Ascending aorta (tissue), 2 donors: ENCODE results near the gene ZCCHC14. TPM values are rescaled to one million over a fixed set of nuclear protein-coding genes. Genes with fewer than 3 reads are reported as not detected.
"Not testable (repeated sequence)": the region's sequence is repeated elsewhere in the genome, so short reads cannot be mapped to it uniquely, and the experiment has no call there.

Source experiments
- DNase-seq, 2 donors: peaks; one replicate each; pipeline ENCODE4 v3.0.0-alpha.2; 2019; ENCODE audit warnings: low spot score in 2 of 2
- H3K27ac ChIP-seq, 2 donors: fragments of 200-600 bp; sonication (generic); one replicate each; pipeline ENCODE4 v1.5.1; 2016 to 2017; ENCODE audit warnings: mild to moderate bottlenecking in 1 of 2
- H3K27me3 ChIP-seq: fragments of 200-600 bp; sonication (generic); one replicate; pipeline ENCODE4 v1.5.1; 2017
- H3K36me3 ChIP-seq, 2 donors: fragments of 200-600 bp; sonication (generic); one replicate each; pipeline ENCODE4 v1.5.1; 2016
- H3K4me1 ChIP-seq, 2 donors: fragments of 200-600 bp; sonication (generic); one replicate each; pipeline ENCODE4 v1.5.1; 2016 to 2017; ENCODE audit warnings: mild to moderate bottlenecking in 1 of 2
- H3K4me3 ChIP-seq, 2 donors: fragments of 200-600 bp; sonication (generic); one replicate each; pipeline ENCODE4 v1.5.1; 2016 to 2017; ENCODE audit warnings: mild to moderate bottlenecking in 1 of 2
- H3K9me3 ChIP-seq, 2 donors: fragments of 200-600 bp; sonication (generic); one replicate each; pipeline ENCODE4 v1.5.1; 2016
- CTCF ChIP-seq, 3 experiments: fragments of 200-600 bp in 2 of 3; fragments of 450-650 bp in 1 of 3; sonication (generic) in 2 of 3; IDR thresholded peaks; one replicate each; pipeline ENCODE4 v1.5.1; 2016 to 2019; ENCODE audit warnings: antibody characterized with exemption in 3 of 3, mild to moderate bottlenecking in 1 of 3, moderate library complexity in 1 of 3
- intact Hi-C: fragments of 100-400 bp; cut with DNase I; formaldehyde crosslinking; loops from one replicate; pipeline ENCODE4 v1.15.1; 2023
- total RNA-seq: library from RNA; depleted of rRNA; stranded (reverse); fragments of >200 nt; gene quantifications from one replicate; pipeline ENCODE4 v1.1.0, GENCODE V29; 2016

ZCCHC14 gene
- total RNA-seq, 1 donor from 2014 or later, result 131 TPM

GRCh38 chr16:87363771-87364455 lies 128.9 kb downstream of the ZCCHC14 start:
- no peak for TF ChIP-seq CTCF (IDR thresholded peaks at IDR 0.05)
- Histone ChIP-seq H3K27ac (no peak overlapping the region), H3K4me3 (no peak overlapping the region), H3K4me1 (peaks cover 0 to 5% of the 10 kb centered on the region in 2 donors), H3K9me3 (no peaks in the 10 kb centered on the region), H3K27me3 (no peaks in the 10 kb centered on the region), H3K36me3 (peaks cover 23 to 36% of the 10 kb centered on the region in 2 donors)
- intact Hi-C loops, result no loop called here
- DNase-seq, result no peak

- not testable (repeated sequence) for H3K27ac ChIP-seq, H3K4me3 ChIP-seq, H3K4me1 ChIP-seq
Observed at GRCh38 chr16:87362828-87363559, 129.8 kb downstream of the ZCCHC14 start.

GRCh38 chr16:87361916-87362619 lies 130.8 kb downstream of the ZCCHC14 start:
- Histone ChIP-seq H3K36me3 (peaks cover 38 to 53% of the 10 kb centered on the region in 2 donors), H3K27ac (no peak overlapping the region), H3K9me3 (no peaks in the 10 kb centered on the region), H3K4me1 (peaks cover 0 to 5% of the 10 kb centered on the region in 2 donors), H3K27me3 (no peaks in the 10 kb centered on the region), H3K4me3 (no peak overlapping the region)
- no peak for DNase-seq
- intact Hi-C loops, result no loop called here
- no peak for TF ChIP-seq CTCF (IDR thresholded peaks at IDR 0.05)

More at GRCh38 chr16:87362828-87363559, 129.8 kb downstream of the ZCCHC14 start:
- intact Hi-C loops, H3K27me3 ChIP-seq, DNase-seq, H3K9me3 ChIP-seq: not testable (repeated sequence)
- H3K36me3 ChIP-seq, result peaks cover 31 to 45% of the 10 kb centered on the region in 2 donors

GRCh38 chr16:87360862-87361610 lies 131.8 kb downstream of the ZCCHC14 start:
- Histone ChIP-seq H3K9me3 (no peaks in the 10 kb centered on the region), H3K27ac (no peak overlapping the region), H3K4me3 (no peak overlapping the region), H3K36me3 (peaks cover 34 to 59% of the 10 kb centered on the region in 2 donors), H3K27me3 (no peaks in the 10 kb centered on the region), H3K4me1 (peaks cover 0 to 5% of the 10 kb centered on the region in 2 donors)
- no peak for TF ChIP-seq CTCF (IDR thresholded peaks at IDR 0.05)
- intact Hi-C loops, result no loop called here
- DNase-seq, result no peak

- no peak for TF ChIP-seq CTCF (IDR thresholded peaks at IDR 0.05)
- H3K4me1 ChIP-seq, result peaks cover 0 to 2% of the 10 kb centered on the region in 2 donors
- H3K36me3 ChIP-seq, result peaks cover 33 to 50% of the 10 kb centered on the region in 2 donors
- no peak overlapping the region for H3K4me3 ChIP-seq
- H3K27ac ChIP-seq, result no peak overlapping the region
- H3K9me3 ChIP-seq, result no peaks in the 10 kb centered on the region
- intact Hi-C loops, result no loop called here
- DNase-seq, result no peak
- no peaks in the 10 kb centered on the region for H3K27me3 ChIP-seq
Observed at GRCh38 chr16:87359121-87359520, 133.7 kb downstream of the ZCCHC14 start.
